PC-3 (cell line): ENCODE measurements around the gene SHROOM1.

Experiments used
- CTCF ChIP-seq: fragments of 300-600 bp; sonication (generic); conservative IDR thresholded peaks from 2 replicates; pipeline ENCODE4 v1.5.1; 2017; ENCODE audit warnings: antibody characterized with exemption, low read depth, mild to moderate bottlenecking, low read length
- EZH2 ChIP-seq: fragments of 300-600 bp; sonication (generic); IDR thresholded peaks from one replicate; pipeline ENCODE4 v1.6.1; 2017; ENCODE audit warnings: antibody characterized with exemption, mild to moderate bottlenecking, low read length; ENCODE audit not compliant: unreplicated experiment
- EZH2phosphoT487 ChIP-seq: fragments of 300-600 bp; sonication (generic); IDR thresholded peaks from 2 replicates; pipeline ENCODE4 v1.6.1; 2018; ENCODE audit warnings: mild to moderate bottlenecking, antibody characterized with exemption, low read length, borderline replicate concordance

- TF ChIP-seq CTCF: no peak
- no peak for TF ChIP-seq EZH2phosphoT487
- TF ChIP-seq EZH2: no peak
Measured at GRCh38 chr5:132812123-132812765, 18.2 kb downstream of the SHROOM1 start.
